Endothelial cell of umbilical vein (primary cell): ENCODE results near the gene GMNN. TPM values are rescaled to one million over a fixed set of nuclear protein-coding genes. Genes with fewer than 3 reads are reported as not detected.

Experiments
- BruUV-seq: library from RNA; stranded (reverse); fragments of 400-500 nt; replicated peaks from 2 replicates; lab custom pipeline; 2021; lab: Mats Ljungman, UMichigan
- CTCF ChIA-PET: fragments of 300-600, 350-600 bp; sonication (Branson Sonifier 250); formaldehyde crosslinking; loops from one replicate; lab custom pipeline; 2021; ENCODE audit warnings: antibody characterized with exemption, inconsistent platforms; lab: Charles Lee
- POLR2A ChIA-PET: fragments of 300-600, 350-600 bp; sonication (Branson Sonifier 250); formaldehyde crosslinking; loops from one replicate; lab custom pipeline; 2021; ENCODE audit warnings: antibody characterized with exemption, inconsistent platforms; lab: Charles Lee
- DNase-seq: peaks from one replicate; pipeline ENCODE4 v3.0.0-alpha.2; 2011; ENCODE audit warnings: low read depth, low spot score
- FAIRE-seq: peaks from 2 replicates; lab custom pipeline; 2011; peaks lifted over from hg19 to GRCh38; lab: Jason Lieb, UNC
- H2AFZ ChIP-seq: 2 replicates; pipeline ENCODE4 v1.6.0; 2012; ENCODE audit warnings: low read depth, low read length, control low read depth, inconsistent platforms
- H3K27ac ChIP-seq: 2 replicates; pipeline ENCODE4 v1.5.1; 2011; ENCODE audit warnings: low read depth, mild to moderate bottlenecking, control low read depth, low read length, moderate library complexity; ENCODE audit not compliant: insufficient read depth
- H3K27me3 ChIP-seq, 2 experiments: 2 replicates each; pipeline versions ENCODE4 v1.6.0 to v1.6.1; 2011; ENCODE audit warnings: low read length in 2 of 2, mixed read lengths in 1 of 2; ENCODE audit not compliant: control insufficient read depth in 2 of 2, insufficient read depth in 2 of 2
- H3K36me3 ChIP-seq, 2 experiments: 2 replicates in 1 of 2; 3 replicates in 1 of 2; pipeline ENCODE4 v1.5.1; 2011; ENCODE audit warnings: low read length in 2 of 2, mild to moderate bottlenecking in 1 of 2, moderate library complexity in 1 of 2; ENCODE audit not compliant: control insufficient read depth in 2 of 2, insufficient read depth in 2 of 2; ENCODE audit errors: extremely low read depth in 1 of 2
- H3K4me1 ChIP-seq: 3 replicates; pipeline ENCODE4 v1.5.1; 2011; ENCODE audit warnings: mild to moderate bottlenecking, low read length; ENCODE audit not compliant: control insufficient read depth, insufficient read depth; ENCODE audit errors: extremely low read depth
- H3K4me2 ChIP-seq: 2 replicates; pipeline ENCODE4 v1.6.1; 2011; ENCODE audit warnings: low read length, control low read depth, mixed read lengths; ENCODE audit not compliant: insufficient read depth
- H3K4me3 ChIP-seq, 3 experiments: fragments of 200-600 bp in 1 of 3; sonication (generic), shearing (Covaris generic) in 1 of 3; replicated peaks in 1 of 3; 2 replicates each; pipeline ENCODE4 v1.5.1; 2011 to 2016; ENCODE audit warnings: control low read depth in 3 of 3, low read length in 3 of 3, mild to moderate bottlenecking in 2 of 3, inconsistent platforms in 1 of 3, low read depth in 1 of 3, moderate library complexity in 1 of 3; ENCODE audit not compliant: insufficient read depth in 1 of 3
- H3K79me2 ChIP-seq: 2 replicates; pipeline ENCODE4 v1.6.0; 2012; ENCODE audit warnings: low read length, inconsistent platforms; ENCODE audit not compliant: control insufficient read depth, insufficient read depth
- H3K9ac ChIP-seq: replicated peaks from 2 replicates; pipeline ENCODE3; 2011; ENCODE audit warnings: low read length, control low read depth; ENCODE audit not compliant: insufficient read depth; ENCODE audit errors: extremely low read depth
- H3K9me1 ChIP-seq: replicated peaks from 3 replicates; pipeline ENCODE4 v1.6.0; 2011; ENCODE audit warnings: mild to moderate bottlenecking, low read length; ENCODE audit not compliant: control insufficient read depth, insufficient read depth; ENCODE audit errors: extremely low read depth
- H3K9me3 ChIP-seq: replicated peaks from 2 replicates; pipeline ENCODE4 v1.5.1; 2012; ENCODE audit warnings: low read length, inconsistent platforms; ENCODE audit not compliant: control insufficient read depth, insufficient read depth
- H4K20me1 ChIP-seq: replicated peaks from 2 replicates; pipeline ENCODE3; 2011; ENCODE audit warnings: mild to moderate bottlenecking, low read length; ENCODE audit not compliant: control insufficient read depth, insufficient read depth; ENCODE audit errors: extremely low read depth
- FOS ChIP-seq: IDR thresholded peaks from 2 replicates; pipeline ENCODE4 v1.6.1; 2011; ENCODE audit warnings: mild to moderate bottlenecking, low read length, moderate library complexity, borderline replicate concordance; ENCODE audit not compliant: insufficient read depth
- GATA2 ChIP-seq: IDR thresholded peaks from 2 replicates; pipeline ENCODE4 v1.7.0; 2011; ENCODE audit warnings: low read depth, mild to moderate bottlenecking, moderate library complexity, mixed read lengths, low read length; ENCODE audit not compliant: insufficient read length, insufficient read depth
- JUN ChIP-seq: IDR thresholded peaks from 2 replicates; pipeline ENCODE4 v1.6.1; 2011; ENCODE audit warnings: borderline replicate concordance, low read depth; ENCODE audit not compliant: insufficient read length, insufficient read depth
- MYC ChIP-seq: IDR thresholded peaks from one replicate; pipeline ENCODE4 v1.6.1; 2011; ENCODE audit warnings: mild to moderate bottlenecking, low read depth, low read length
- POLR2AphosphoS5 ChIP-seq: IDR thresholded peaks from 2 replicates; pipeline ENCODE4 v1.6.1; 2012; ENCODE audit warnings: low read depth, mild to moderate bottlenecking, control low read depth, low read length, moderate library complexity; ENCODE audit not compliant: insufficient read depth
- dilution Hi-C: fragments of 300-500 bp; cut with MboI; formaldehyde crosslinking; loops from one replicate; pipeline ENCODE4 v1.15.0; 2019; ENCODE audit warnings: low sequenced_read_pairs; ENCODE audit not compliant: extremely low pct_ligation_motif_present
- intact Hi-C: fragments of 100-400 bp; cut with micrococcal nuclease; formaldehyde crosslinking; loops from one replicate; pipeline ENCODE4 v1.10.0; 2022
- polyA plus RNA-seq, 4 experiments: library from polyadenylated mRNA; depleted of rRNA in 3 of 4; stranded (reverse) in 3 of 4; unstranded in 1 of 4; fragments of >200 nt; gene quantifications; 2 replicates each; pipeline versions ENCODE4 v1.2.1 to v1.2.3, GENCODE V29; 2011 to 2012; ENCODE audit warnings: missing spikeins in 1 of 4
- total RNA-seq: library from RNA; stranded (reverse); gene quantifications from 2 replicates; pipeline ENCODE4 v1.2.3, GENCODE V29; 2021
- TF ChIP-seq, protein P1 (sequence below), 2 donors: IDR thresholded peaks; 1 replicate in 1 of 2; 2 replicates in 1 of 2; pipeline ENCODE4 v1.5.1; 2011; ENCODE audit warnings: low read length in 2 of 2, mild to moderate bottlenecking in 2 of 2, moderate library complexity in 2 of 2, control low read depth in 1 of 2, inconsistent platforms in 1 of 2, low read depth in 1 of 2; ENCODE audit not compliant: insufficient read depth in 1 of 2; ENCODE audit errors: extremely low read depth in 1 of 2
- TF ChIP-seq, protein P2 (sequence below): IDR thresholded peaks from 2 replicates; pipeline ENCODE4 v1.6.1; 2011; ENCODE audit not compliant: insufficient read depth, insufficient read length

GMNN gene
- total and polyA plus RNA-seq, 2 donors (not counting 3 experiments of a cell fraction or from before 2014, with no cell fraction given), result 25.4 to 52.6 TPM

DNA sequence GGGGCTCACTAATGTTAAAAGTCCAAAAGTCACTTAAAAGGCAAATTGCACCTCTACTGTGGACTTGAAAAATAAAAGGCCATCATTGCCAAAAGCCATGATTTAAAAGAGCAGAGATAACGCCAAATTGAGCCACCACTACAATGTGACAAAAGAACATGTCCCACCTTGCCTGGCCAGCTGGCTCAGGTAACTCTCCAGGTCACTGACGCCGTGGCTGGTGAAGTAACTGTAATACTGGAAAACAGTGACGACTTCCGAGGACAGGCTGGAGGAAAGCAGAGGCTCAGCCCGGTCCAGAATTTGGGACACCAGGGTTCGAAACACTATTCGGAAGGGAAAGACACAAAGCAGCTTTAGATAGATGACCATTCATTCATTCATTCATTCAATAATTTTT lies 53.2 kb downstream of the GMNN start:
- CTCF ChIA-PET, result interaction anchor here (1.2 kb wide), 1 partner anchor 243 kb away, joined by 3 read pairs; no protein-coding TSS in a partner anchor
- H3K36me3 ChIP-seq, result no peaks in the 10 kb centered on the region
- no peak overlapping the region for H2AFZ ChIP-seq
- DNase-seq, result no peak
- no peaks in the 10 kb centered on the region for H4K20me1 ChIP-seq
- dilution Hi-C loops, result no loop called here
- no TSS peak for BruUV-seq
- no peaks in the 10 kb centered on the region for H3K79me2 ChIP-seq
- H3K9me1 ChIP-seq, result no peaks in the 10 kb centered on the region
- H3K4me3 ChIP-seq, result no peak overlapping the region
- H3K4me2 ChIP-seq, result no peak overlapping the region
- TF ChIP-seq POLR2AphosphoS5 (no peak), GATA2 (no peak)
- no peak overlapping the region for H3K27ac ChIP-seq
- no peak for FAIRE-seq
- intact Hi-C loops, result no loop called here
- H3K27me3 ChIP-seq, result peaks cover 0 to 2% of the 10 kb centered on the region in 2 experiments
- H3K4me1 ChIP-seq, result no peaks in the 10 kb centered on the region
- POLR2A ChIA-PET, result no interaction called here
- H3K9me3 ChIP-seq, result no peaks in the 10 kb centered on the region
- no peak overlapping the region for H3K9ac ChIP-seq

DNA sequence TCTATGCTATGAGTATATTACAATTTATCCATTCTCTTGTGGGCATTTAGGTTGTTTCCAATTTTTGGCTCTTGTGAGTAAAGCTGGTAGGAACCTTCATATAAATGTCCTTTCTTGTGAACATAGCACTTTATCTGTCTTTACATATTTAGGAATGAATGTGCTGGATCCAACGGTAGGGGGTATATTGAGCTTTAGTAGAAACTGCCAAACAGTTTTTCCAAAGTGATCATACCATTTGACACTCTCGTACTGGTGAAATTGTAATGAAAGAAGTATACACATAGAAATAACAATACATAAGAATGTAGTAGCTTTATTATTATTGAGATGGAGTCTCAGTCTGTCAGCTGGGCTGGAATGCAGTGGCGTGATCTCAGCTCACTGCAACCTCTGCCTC lies 54.9 kb downstream of the GMNN start:
- H3K79me2 ChIP-seq, result no peaks in the 10 kb centered on the region
- no TSS peak for BruUV-seq
- no peaks in the 10 kb centered on the region for H3K9me3 ChIP-seq
- dilution Hi-C loops (no loop called here), intact Hi-C loops (no loop called here)
- H4K20me1 ChIP-seq, result no peaks in the 10 kb centered on the region
- peaks cover 0 to 2% of the 10 kb centered on the region in 2 experiments for H3K27me3 ChIP-seq
- no peak for DNase-seq
- no peak overlapping the region for H3K27ac ChIP-seq
- no peaks in the 10 kb centered on the region for H3K4me1 ChIP-seq
- CTCF ChIA-PET, result interaction anchor here (1.1 to 1.3 kb wide), 2 partner anchors 19 to 727 kb away, joined by 3 read pairs; no protein-coding TSS in a partner anchor
- no peak for FAIRE-seq
- POLR2A ChIA-PET, result no interaction called here
- no peaks in the 10 kb centered on the region for H3K36me3 ChIP-seq
- no peak overlapping the region for H3K4me3 ChIP-seq
- H3K4me2 ChIP-seq, result no peak overlapping the region
- H2AFZ ChIP-seq, result no peak overlapping the region
- TF ChIP-seq FOS (no peak), JUN (no peak), POLR2AphosphoS5 (no peak), GATA2 (no peak), MYC (no peak)
- TF ChIP-seq, protein P1, sequence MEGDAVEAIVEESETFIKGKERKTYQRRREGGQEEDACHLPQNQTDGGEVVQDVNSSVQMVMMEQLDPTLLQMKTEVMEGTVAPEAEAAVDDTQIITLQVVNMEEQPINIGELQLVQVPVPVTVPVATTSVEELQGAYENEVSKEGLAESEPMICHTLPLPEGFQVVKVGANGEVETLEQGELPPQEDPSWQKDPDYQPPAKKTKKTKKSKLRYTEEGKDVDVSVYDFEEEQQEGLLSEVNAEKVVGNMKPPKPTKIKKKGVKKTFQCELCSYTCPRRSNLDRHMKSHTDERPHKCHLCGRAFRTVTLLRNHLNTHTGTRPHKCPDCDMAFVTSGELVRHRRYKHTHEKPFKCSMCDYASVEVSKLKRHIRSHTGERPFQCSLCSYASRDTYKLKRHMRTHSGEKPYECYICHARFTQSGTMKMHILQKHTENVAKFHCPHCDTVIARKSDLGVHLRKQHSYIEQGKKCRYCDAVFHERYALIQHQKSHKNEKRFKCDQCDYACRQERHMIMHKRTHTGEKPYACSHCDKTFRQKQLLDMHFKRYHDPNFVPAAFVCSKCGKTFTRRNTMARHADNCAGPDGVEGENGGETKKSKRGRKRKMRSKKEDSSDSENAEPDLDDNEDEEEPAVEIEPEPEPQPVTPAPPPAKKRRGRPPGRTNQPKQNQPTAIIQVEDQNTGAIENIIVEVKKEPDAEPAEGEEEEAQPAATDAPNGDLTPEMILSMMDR (IDR thresholded peaks at IDR 0.05; ENCODE audit: extremely low read depth in 1 of 2, insufficient read depth in 1 of 2, low read depth in 1 of 2, low read length in 2 of 2), result no peak
- TF ChIP-seq, protein P2, sequence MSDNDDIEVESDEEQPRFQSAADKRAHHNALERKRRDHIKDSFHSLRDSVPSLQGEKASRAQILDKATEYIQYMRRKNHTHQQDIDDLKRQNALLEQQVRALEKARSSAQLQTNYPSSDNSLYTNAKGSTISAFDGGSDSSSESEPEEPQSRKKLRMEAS, result no peak
- no peaks in the 10 kb centered on the region for H3K9me1 ChIP-seq
- H3K9ac ChIP-seq, result no peak overlapping the region
